T-helper 2 cell (primary cell): Measurements from ENCODE around the gene LGALS12.
A peak's percentile ranks its signal among the peaks of the same experiment; 100 is the strongest.
"Not testable (repeated sequence)": the region's sequence is repeated elsewhere in the genome, so short reads cannot be mapped to it uniquely, and the experiment has no call there.

Experiments
- DNase-seq, 5 experiments: peaks; one replicate each; pipeline versions ENCODE4 v3.0.0 to v3.0.0-alpha.2; 2012 to 2022

The LGALS12 gene

DNA sequence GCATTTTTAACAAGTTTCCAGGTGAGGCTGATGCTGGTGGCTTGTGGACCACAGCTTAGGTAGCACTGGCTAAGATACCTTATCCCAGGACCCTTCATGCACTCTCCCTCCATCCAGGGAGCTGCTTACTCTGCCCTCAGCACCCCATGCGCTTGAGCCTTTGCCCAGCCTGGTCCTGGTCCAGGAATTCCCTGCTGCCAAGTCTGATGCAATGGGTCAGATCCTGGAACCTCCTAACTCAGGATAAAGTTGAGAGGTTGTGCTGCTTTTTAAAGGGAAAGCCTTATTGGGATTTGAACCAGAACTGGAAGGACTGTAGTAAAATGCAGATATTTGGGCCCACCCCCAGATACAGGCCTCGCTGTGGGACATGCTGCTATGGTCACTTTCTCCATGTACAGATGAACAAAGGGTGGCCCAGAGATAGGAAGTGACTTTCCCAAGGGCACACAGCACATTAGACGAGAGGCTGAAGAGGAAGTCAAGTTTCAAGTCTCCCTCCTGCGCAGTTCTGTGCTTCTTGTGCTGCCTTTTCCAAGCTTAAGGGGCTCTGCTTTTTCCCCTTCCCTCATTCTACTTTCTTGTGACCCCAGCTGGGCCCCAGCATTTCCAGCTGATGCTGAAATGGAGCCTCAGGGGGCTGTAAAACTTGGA lies 824 bp upstream of the LGALS12 start:
- no peak for DNase-seq

DNA sequence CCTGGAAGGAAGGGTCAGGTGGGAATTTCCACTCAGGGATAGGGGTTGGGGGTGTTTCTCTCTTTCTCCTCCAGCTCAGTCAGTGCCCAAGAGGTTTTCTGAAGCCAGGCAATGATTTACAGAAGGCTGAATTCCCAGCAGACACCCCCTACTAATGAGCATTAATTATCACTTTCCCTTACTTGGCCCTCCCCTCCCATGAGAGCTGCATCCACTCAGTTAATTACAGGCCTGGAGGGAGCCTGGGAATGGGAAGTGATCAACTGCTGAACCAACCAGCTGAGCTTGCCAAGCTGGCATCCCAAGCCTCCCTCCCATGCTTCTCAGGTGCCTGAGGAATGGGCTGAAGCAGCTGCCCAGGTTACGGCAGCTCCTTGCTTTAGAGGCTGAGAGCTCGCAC lies 992 bp downstream of the LGALS12 start:
- DNase-seq: no peak

- no peak for DNase-seq
These were observed 1.6 kb downstream of the LGALS12 start for GRCh38 chr11:63507511-63507910.

- peak in 1 of 5 experiments; percentile 42 for DNase-seq
These were observed 2.1 kb downstream of the LGALS12 start for GRCh38 chr11:63508009-63508408.

DNA sequence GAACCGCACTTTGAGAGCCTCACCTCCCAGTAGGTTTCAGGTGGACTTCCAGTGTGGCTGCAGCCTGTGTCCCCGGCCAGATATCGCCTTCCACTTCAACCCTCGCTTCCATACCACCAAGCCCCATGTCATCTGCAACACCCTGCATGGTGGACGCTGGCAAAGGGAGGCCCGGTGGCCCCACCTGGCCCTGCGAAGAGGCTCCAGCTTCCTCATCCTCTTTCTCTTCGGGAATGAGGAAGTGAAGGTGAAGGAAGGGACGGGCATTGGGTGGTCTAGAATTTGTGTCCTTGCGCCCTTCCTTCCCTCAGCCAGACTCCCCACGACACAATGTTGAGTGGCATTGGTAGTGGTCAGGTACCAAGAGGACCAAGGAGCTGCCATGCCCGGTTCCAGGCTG lies 2.9 kb downstream of the LGALS12 start:
- DNase-seq: no peak

GRCh38 chr11:63510360-63511047 lies 4.6 kb downstream of the LGALS12 start:
- DNase-seq: no peak

GRCh38 chr11:63511048-63511748 lies 5.3 kb downstream of the LGALS12 start:
- no peak for DNase-seq

GRCh38 chr11:63512816-63513215 lies 6.9 kb downstream of the LGALS12 start:
- no peak for DNase-seq

DNA sequence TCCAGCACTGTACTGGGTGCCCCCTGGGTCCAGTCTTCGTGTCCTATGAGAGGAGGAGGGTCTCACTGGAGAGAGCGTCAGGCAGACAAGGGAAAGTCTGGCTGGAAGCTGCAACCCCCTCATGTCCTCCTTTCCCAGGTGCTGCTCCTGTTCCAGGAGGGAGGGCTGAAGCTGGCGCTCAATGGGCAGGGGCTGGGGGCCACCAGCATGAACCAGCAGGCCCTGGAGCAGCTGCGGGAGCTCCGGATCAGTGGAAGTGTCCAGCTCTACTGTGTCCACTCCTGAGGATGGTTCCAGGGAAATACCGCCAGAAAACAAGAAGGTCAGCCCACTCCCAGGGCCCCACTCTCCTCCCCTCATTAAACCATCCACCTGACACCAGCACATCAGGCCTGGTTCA lies 10.2 kb downstream of the LGALS12 start:
- no peak for DNase-seq

DNA sequence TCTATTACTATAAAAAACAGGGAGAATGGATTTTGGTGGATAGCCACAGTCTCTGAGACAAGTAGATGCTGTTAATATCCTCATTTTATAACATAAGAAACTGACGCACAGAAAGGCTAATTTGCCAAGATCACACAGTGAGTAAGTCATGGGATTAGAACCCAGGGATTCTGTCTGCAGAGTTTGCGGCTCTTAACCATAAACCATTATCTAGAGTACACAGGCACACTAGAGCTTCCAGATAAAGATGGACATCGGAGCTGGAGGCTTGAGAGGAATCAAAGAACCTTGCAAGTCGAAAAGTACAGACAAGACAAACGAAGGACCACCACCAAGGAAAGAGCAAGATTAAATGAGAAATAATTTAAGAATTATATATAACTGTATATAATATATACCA lies 11.3 kb downstream of the LGALS12 start:
- no peak for DNase-seq

DNA sequence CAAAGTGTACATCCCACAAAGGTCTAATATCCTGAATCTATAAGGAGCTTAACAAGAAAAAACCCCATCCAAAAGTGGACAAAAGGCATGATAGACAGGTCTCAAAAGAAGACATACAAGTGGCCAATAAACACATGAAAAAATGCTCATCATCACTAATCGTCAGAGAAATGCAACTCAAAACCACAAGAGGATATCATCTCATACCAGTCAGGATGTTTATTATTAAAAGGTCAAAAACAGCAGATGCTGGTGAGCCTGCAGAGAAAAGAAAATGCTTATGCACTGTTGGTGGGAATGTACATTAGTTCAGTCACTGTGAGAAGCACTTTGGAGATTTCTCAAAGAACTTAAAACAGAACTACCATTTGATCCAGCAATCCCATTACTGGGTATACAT lies 12.7 kb downstream of the LGALS12 start:
- DNase-seq: peak in 1 of 5 experiments; percentile 74

DNA sequence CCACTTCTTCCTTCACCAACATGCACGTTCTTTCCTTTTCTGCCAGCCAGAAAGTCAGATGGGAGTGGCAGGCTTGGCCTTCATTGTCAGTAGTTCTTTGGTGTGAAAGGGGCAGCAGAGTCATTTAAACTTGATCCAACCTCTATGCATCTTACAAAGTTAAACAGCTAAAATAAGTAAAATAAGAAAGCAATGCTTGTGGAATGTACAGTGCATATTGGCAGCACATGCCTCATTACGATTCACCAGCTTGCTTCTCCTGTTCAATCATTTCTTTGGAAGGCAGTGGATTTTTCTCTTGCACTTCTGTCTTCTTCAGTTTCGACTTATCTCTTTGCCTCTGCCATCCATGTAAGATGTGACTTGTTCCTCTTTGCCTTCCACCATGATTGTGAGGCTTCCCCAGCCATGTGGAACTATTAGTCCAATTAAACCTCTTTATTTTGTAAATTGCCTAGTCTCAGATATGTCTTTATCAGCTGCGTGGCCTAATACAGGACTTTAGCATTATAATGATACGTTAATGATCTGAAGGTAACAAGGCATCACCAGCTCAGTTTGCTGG lies 14.8 kb downstream of the LGALS12 start:
- no peak for DNase-seq

GRCh38 chr11:63521896-63522295 lies 16.0 kb downstream of the LGALS12 start:
- DNase-seq: no peak

DNA sequence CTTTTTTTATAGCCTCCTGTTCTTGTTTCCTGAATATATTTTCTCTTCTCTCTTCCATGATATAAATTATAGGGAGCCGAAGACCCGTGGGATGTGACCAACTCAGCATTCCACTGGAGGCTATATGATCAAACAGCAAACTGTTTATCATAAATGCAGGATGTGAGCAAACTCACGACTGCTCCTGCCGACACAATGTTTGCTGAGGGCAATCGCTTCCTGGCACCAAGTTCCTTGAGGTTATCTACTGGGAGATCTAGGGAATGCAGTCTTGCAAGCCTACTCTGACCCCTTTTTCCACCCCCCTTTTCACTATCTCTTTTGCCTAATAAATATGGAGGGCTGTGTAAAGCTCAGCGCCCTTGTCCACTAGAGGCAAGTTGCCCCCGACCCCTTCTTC lies 17.3 kb downstream of the LGALS12 start:
- DNase-seq: no peak

- DNase-seq: no peak
These were observed 21.8 kb downstream of the LGALS12 start for GRCh38 chr11:63527667-63528066.

DNA sequence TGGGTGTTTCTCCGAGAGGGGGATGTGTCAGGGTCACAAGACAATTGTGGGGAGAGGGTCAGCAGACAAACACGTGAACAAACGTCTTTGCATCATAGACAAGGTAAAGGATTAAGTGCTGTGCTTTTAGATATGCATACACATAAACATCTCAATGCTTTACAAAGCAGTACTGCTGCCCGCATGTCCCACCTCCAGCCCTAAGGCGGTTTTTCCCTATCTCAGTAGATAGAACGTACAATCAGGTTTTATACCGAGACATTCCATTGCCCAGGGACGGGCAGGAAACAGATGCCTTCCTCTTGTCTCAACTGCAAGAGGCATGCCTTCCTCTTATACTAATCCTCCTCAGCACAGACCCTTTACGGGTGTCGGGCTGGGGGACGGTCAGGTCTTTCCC lies 22.3 kb downstream of the LGALS12 start:
- not testable (repeated sequence) for DNase-seq

GRCh38 chr11:63528729-63529278 lies 22.9 kb downstream of the LGALS12 start:
- not testable (repeated sequence) for DNase-seq

- not testable (repeated sequence) for DNase-seq
These were observed 23.5 kb downstream of the LGALS12 start for GRCh38 chr11:63529373-63529772.

DNA sequence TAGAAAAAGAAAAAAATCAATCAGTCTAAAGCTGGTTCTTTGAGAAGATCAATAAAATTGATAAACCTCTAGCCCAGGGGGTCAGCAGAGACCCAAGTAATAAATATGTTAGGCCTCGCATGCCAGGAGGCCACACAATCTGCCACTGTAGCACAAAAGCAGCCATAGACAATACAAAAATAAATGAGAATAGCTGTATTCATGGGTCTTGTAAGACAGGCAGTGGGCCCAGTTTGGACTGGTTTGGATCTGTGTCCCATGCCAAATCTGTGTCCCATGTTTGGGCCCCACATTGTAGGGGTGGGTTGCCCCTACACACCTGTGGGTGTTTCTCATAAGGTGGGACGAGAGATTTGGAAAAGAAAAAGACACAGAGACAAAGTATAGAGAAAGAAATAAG lies 24.1 kb downstream of the LGALS12 start:
- no peak for DNase-seq

DNA sequence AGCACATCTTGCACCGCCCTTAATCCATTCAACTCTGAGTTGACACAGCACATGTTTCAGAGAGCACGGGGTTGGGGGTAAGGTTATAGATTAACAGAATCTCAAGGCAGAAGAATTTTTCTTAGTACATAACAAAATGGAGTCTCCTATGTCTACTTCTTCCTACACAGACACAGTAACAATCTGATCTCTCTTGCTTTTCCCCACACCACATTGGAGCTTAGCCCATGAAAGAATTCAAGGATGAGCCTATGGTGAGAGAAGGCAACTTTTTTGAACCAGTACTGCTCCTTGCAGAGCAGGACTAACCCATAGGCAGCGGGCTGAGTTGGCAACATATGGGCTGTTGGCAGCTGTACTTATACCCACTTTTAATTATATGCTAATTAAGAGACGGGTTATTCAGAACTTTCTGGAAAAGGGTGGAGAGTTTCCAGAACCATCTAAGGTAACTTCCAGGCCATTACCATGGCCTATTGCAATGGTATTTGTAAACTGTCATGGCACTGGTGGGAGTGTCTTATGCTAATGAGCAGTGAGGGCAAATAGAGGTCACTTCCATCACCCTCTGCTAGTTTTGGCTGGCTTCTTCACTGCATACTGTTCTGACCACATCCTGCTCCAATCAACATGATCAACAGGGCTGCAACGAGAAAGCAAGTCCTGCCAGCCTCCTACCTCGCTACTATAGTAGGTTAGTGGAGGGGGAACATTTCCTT lies 25.3 kb downstream of the LGALS12 start:
- peak in 4 of 5 experiments; percentile 12 to 95 (median 60) for DNase-seq

DNA sequence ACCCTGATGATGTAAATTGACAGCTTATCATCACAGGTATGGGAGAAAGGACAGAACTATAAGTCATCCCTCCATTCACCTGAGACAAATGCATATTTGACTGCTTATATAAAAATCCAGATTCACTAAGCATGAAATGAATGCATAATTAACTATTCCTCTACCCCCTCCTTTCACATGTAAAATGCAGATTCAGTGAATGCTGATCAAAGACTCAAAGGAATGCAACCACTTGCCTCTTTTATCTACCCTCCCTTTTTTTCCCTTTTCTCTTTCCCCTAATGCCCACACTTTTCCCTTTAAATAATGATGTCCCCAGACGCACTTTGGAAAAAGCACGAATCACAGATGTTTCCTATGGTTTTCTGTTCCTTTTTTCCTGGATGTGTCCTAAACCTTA lies 26.2 kb downstream of the LGALS12 start:
- DNase-seq: no peak

DNA sequence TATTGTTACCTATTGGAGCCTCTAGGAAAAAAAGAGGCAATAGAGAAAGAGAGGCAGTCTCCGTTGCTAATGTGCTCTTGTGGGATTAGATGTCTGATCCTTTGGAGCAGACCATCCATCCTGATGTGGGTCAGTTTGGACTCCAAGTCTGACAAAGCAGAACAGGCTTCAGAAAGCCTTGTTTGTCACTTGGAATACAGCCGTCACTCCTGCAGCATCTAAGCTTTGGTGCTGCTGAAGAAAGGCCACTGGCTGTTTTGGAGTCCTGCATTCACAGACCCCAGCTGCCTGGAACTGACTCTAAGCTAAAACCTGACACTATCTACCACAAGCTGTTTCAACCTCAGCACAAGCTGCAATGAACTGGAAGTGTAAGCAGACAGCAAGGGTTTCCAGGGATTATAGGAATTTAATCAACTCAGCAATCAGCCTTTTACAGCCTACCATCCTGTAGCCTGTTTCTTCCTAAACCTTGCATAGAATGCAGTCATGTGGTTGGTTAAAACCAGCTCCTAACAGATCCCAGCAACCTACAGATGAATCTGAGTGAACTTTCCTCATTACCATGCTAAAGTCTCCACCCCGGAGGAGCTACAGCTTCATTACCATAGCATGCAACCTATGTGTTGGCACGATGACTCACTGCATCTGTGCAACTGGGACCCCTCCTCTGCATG lies 27.1 kb downstream of the LGALS12 start:
- DNase-seq: peak in 1 of 5 experiments; percentile 30
